CD4-positive, alpha-beta T cell (primary cell): Measurements from ENCODE around the gene SLC25A13. TPM values are rescaled to one million over a fixed set of nuclear protein-coding genes. Genes with fewer than 3 reads are reported as not detected.

Source experiments
- ATAC-seq: fragments of 200-7000 bp; cut with Tn5 transposase; one replicate; pipeline ENCODE4 v1.10.0; 2022; ENCODE audit warnings: mild to moderate bottlenecking; ENCODE audit not compliant: poor library complexity
- CTCF ChIA-PET: fragments of 350-600 bp; sonication (Branson Sonifier 250); formaldehyde crosslinking; loops from one replicate; lab custom pipeline; 2021; ENCODE audit warnings: antibody characterized with exemption, inconsistent platforms; lab: Charles Lee
- POLR2A ChIA-PET: fragments of 350-600 bp; sonication (Branson Sonifier 250); formaldehyde crosslinking; loops from one replicate; lab custom pipeline; 2021; ENCODE audit warnings: antibody characterized with exemption, inconsistent platforms; lab: Charles Lee
- DNase-seq, 14 experiments: peaks; one replicate each; pipeline ENCODE4 v3.0.0-alpha.2; 2013 to 2020; ENCODE audit warnings: mixed read lengths in 2 of 14
- H3K27ac ChIP-seq, 2 donors: one replicate each; pipeline versions ENCODE4 v1.5.1 to v1.7.0; 2013; ENCODE audit warnings: low read length in 2 of 2, low read depth in 1 of 2, mild to moderate bottlenecking in 1 of 2
- H3K27me3 ChIP-seq, 2 experiments: 1 replicate in 1 of 2; 2 replicates in 1 of 2; pipeline versions ENCODE4 v1.6.1 to v1.7.0; 2013; ENCODE audit warnings: low read length in 2 of 2, control low read depth in 1 of 2, mild to moderate bottlenecking in 1 of 2, moderate library complexity in 1 of 2; ENCODE audit not compliant: insufficient read depth in 2 of 2, control insufficient read depth in 1 of 2
- H3K36me3 ChIP-seq: one replicate; pipeline ENCODE4 v1.6.1; 2013; ENCODE audit warnings: low read length, control low read depth; ENCODE audit not compliant: insufficient read depth
- H3K4me1 ChIP-seq: one replicate; pipeline ENCODE4 v1.6.1; 2013; ENCODE audit warnings: low read length, control low read depth; ENCODE audit not compliant: insufficient read depth
- H3K4me3 ChIP-seq: one replicate; pipeline ENCODE4 v1.5.1; 2013; ENCODE audit warnings: mild to moderate bottlenecking, low read length, moderate library complexity
- H3K9me3 ChIP-seq, 2 experiments: 1 replicate in 1 of 2; 2 replicates in 1 of 2; pipeline versions ENCODE4 v1.6.1 to v1.7.0; 2013; ENCODE audit warnings: low read length in 2 of 2, mild to moderate bottlenecking in 2 of 2, control low read depth in 1 of 2, moderate library complexity in 1 of 2; ENCODE audit not compliant: control insufficient read depth in 1 of 2, insufficient read depth in 1 of 2
- H3K27ac Mint-ChIP-seq: one replicate; pipeline ENCODE4 v1.8.0; 2020; ENCODE audit warnings: mixed read lengths
- H3K27me3 Mint-ChIP-seq: one replicate; pipeline ENCODE4 v1.8.0; 2021; ENCODE audit warnings: mixed read lengths
- H3K36me3 Mint-ChIP-seq: one replicate; pipeline ENCODE4 v1.8.0; 2021; ENCODE audit warnings: low read depth, mixed read lengths
- H3K4me1 Mint-ChIP-seq: one replicate; pipeline ENCODE4 v1.8.0; 2021; ENCODE audit warnings: low read depth, mixed read lengths
- H3K4me3 Mint-ChIP-seq: one replicate; pipeline ENCODE4 v1.8.0; 2020; ENCODE audit warnings: mild to moderate bottlenecking, mixed read lengths
- H3K9me3 Mint-ChIP-seq: one replicate; pipeline ENCODE4 v1.8.0; 2020; ENCODE audit warnings: mixed read lengths
- CTCF ChIP-seq: fragments of 200-600 bp; IDR thresholded peaks from one replicate; pipeline ENCODE4 v1.8.0; 2022; ENCODE audit warnings: antibody characterized with exemption, mild to moderate bottlenecking
- intact Hi-C, 2 experiments: fragments of 100-400 bp; cut with DNase I in 1 of 2; cut with micrococcal nuclease in 1 of 2; formaldehyde crosslinking; loops; one replicate each; pipeline versions ENCODE4 v1.15.1 to v1.9.0; 2023 to 2025; cut with DNase I, micrococcal nuclease
- total RNA-seq, 174 experiments: library from RNA in 2 of 174; stranded (reverse) in 2 of 174; gene quantifications; one replicate each; pipeline ENCODE4 v1.2.3 and lab custom pipeline; 2021 to 2026

Gene SLC25A13
- total RNA-seq, 2 experiments from 2014 or later: 12.7 to 13.5 TPM

GRCh38 chr7:96224685-96225084 is 97.2 kb downstream of the SLC25A13 start:
- Histone ChIP-seq H3K27ac (no peak overlapping the region), H3K4me3 (no peak overlapping the region), H3K9me3 (peaks cover 0 to 8% of the 10 kb centered on the region in 2 experiments), H3K36me3 (no peaks in the 10 kb centered on the region), H3K4me1 (no peaks in the 10 kb centered on the region), H3K27me3 (no peaks in the 10 kb centered on the region)
- POLR2A ChIA-PET: no interaction called here
- no peak for TF ChIP-seq CTCF
- ATAC-seq: no peak
- CTCF ChIA-PET: no interaction called here
- Mint-ChIP-seq H3K36me3 (peaks cover 12% of the 10 kb centered on the region), H3K27me3 (no peaks in the 10 kb centered on the region), H3K27ac (no peak overlapping the region), H3K4me1 (peaks cover 7% of the 10 kb centered on the region), H3K4me3 (no peak overlapping the region), H3K9me3 (no peaks in the 10 kb centered on the region)
- intact Hi-C loops: loop anchor here in 1 of 2 experiments (10.0 kb wide), 1 partner anchor 250 kb away; no protein-coding TSS in a partner anchor
- peak in 2 of 14 experiments; percentile 18 to 24 for DNase-seq

- Mint-ChIP-seq H3K4me1 (peaks cover 7% of the 10 kb centered on the region), H3K9me3 (no peaks in the 10 kb centered on the region), H3K27me3 (no peaks in the 10 kb centered on the region), H3K4me3 (no peak overlapping the region), H3K27ac (no peak overlapping the region), H3K36me3 (peaks cover 8% of the 10 kb centered on the region)
- Histone ChIP-seq H3K4me1 (no peaks in the 10 kb centered on the region), H3K9me3 (peaks cover 0 to 8% of the 10 kb centered on the region in 2 experiments), H3K27ac (no peak overlapping the region), H3K27me3 (no peaks in the 10 kb centered on the region), H3K4me3 (no peak overlapping the region), H3K36me3 (no peaks in the 10 kb centered on the region)
- DNase-seq (no peak), ATAC-seq (no peak)
- CTCF ChIA-PET: no interaction called here
- intact Hi-C loops: loop anchor here in 1 of 2 experiments (10.0 kb wide), 1 partner anchor 251 kb away; no protein-coding TSS in a partner anchor
- TF ChIP-seq CTCF: no peak
- POLR2A ChIA-PET: no interaction called here
These were observed 97.8 kb downstream of the SLC25A13 start for GRCh38 chr7:96224073-96224472.

GRCh38 chr7:96221888-96222287 is 100.0 kb downstream of the SLC25A13 start:
- H3K4me1 ChIP-seq: no peaks in the 10 kb centered on the region
- no peaks in the 10 kb centered on the region for H3K27me3 ChIP-seq
- no peak for ATAC-seq
- DNase-seq: no peak
- ChIA-PET CTCF (no interaction called here), POLR2A (no interaction called here)
- H3K9me3 ChIP-seq: no peaks in the 10 kb centered on the region
- no peak overlapping the region for H3K27ac Mint-ChIP-seq
- H3K27ac ChIP-seq: no peak overlapping the region
- no peak overlapping the region for H3K4me3 Mint-ChIP-seq
- intact Hi-C loops: loop anchor here in 1 of 2 experiments (10.0 kb wide), 1 partner anchor 253 kb away; no protein-coding TSS in a partner anchor
- H3K4me1 Mint-ChIP-seq: peaks cover 7% of the 10 kb centered on the region
- H3K27me3 Mint-ChIP-seq: no peaks in the 10 kb centered on the region
- no peak overlapping the region for H3K4me3 ChIP-seq
- no peaks in the 10 kb centered on the region for H3K36me3 Mint-ChIP-seq
- H3K36me3 ChIP-seq: no peaks in the 10 kb centered on the region
- no peak for TF ChIP-seq CTCF
- no peaks in the 10 kb centered on the region for H3K9me3 Mint-ChIP-seq
